Measurements from ENCODE around the gene TRMT5. TPM values are rescaled to one million over a fixed set of nuclear protein-coding genes. Genes with fewer than 3 reads are reported as not detected.

Gene TRMT5
- total RNA-seq, 1 experiment from 2014 or later = 24.9 TPM

GRCh38 chr14:60986500-60986899 is 5.6 kb upstream of the TRMT5 start:
- H3K23me2 ChIP-seq (ENCODE audit: insufficient read length, low read depth, low read length, poor library complexity, severe bottlenecking) = peaks cover 6% of the 10 kb centered on the region
- H3K27ac ChIP-seq (ENCODE audit: insufficient read length, low read depth, low read length) = no peak overlapping the region
- H3K4ac ChIP-seq (ENCODE audit: low read depth, low read length) = no peak overlapping the region
- H3K9ac ChIP-seq (ENCODE audit: extremely low read depth, insufficient read length, low read length) = no peak overlapping the region
- Mint-ChIP-seq H3K27me3 (ENCODE audit: low read depth) (no peaks in the 10 kb centered on the region), H3K36me3 (ENCODE audit: insufficient read depth in 1 of 3, low read depth in 3 of 3) (peaks cover 0 to 11% (median 0%) of the 10 kb centered on the region in 3 experiments; a peak in 3 of 7 replicates), H3K9me3 (no peaks in the 10 kb centered on the region), H3K4me1 (0 out of 4 replicates have a peak, but pooled peaks cover 0 to 3% of the 10 kb centered on the region in 2 experiments), H3K4me3 (no peak overlapping the region), H3K27ac (no peak overlapping the region)
- H3K79me2 ChIP-seq (ENCODE audit: insufficient read depth, low read length) = no peaks in the 10 kb centered on the region; the same call in 1 of the 2 replicates
- no peaks in the 10 kb centered on the region for H4K20me1 ChIP-seq (ENCODE audit: control insufficient read depth, insufficient read depth, insufficient read length)
- no peaks in the 10 kb centered on the region for H3K4me1 ChIP-seq (ENCODE audit: insufficient read depth, low read length)
- WGBS (ENCODE audit: extremely low coverage, insufficient read length, low lambda C conversion rate) = 100% methylated on average over 1 of the region's 2 CpGs
- H4K91ac ChIP-seq (ENCODE audit: insufficient read length, low read depth, low read length) = no peak overlapping the region
- H2BK20ac ChIP-seq (ENCODE audit: low read depth, low read length, poor library complexity, severe bottlenecking) = no peak overlapping the region
- H3K23ac ChIP-seq (ENCODE audit: insufficient read length, low read depth, low read length) = no peak overlapping the region
- no peak overlapping the region for H4K5ac ChIP-seq (ENCODE audit: insufficient read length, low read depth, low read length)
- H2BK12ac ChIP-seq (ENCODE audit: insufficient read length, low read depth, low read length) = no peak overlapping the region
- TF ChIP-seq CTCF (conservative IDR thresholded peaks at IDR 0.05) = no peak
- H3K14ac ChIP-seq (ENCODE audit: insufficient read depth, low read length) = no peak overlapping the region
- no peak overlapping the region for H4K8ac ChIP-seq (replicated peaks; ENCODE audit: insufficient read length, low read depth, low read length)
- no peak overlapping the region for H2BK15ac ChIP-seq (ENCODE audit: low read depth, low read length)
- no peaks in the 10 kb centered on the region for H3K9me3 ChIP-seq (ENCODE audit: control insufficient read depth, low read depth, low read length)
- no peak overlapping the region for H3K56ac ChIP-seq (ENCODE audit: insufficient read length, low read depth, low read length)
- DNase-seq = no peak
- H3T11ph ChIP-seq (ENCODE audit: low read length) = no peak overlapping the region
- no peak overlapping the region for H2BK5ac ChIP-seq (ENCODE audit: insufficient read length, low read length)
- H2AK5ac ChIP-seq (ENCODE audit: insufficient read length, low read length) = no peak overlapping the region
- H2AFZ ChIP-seq (ENCODE audit: low read length) = no peak overlapping the region
- H3K18ac ChIP-seq (ENCODE audit: insufficient read length, low read depth, low read length) = no peak overlapping the region
- H2BK120ac ChIP-seq (ENCODE audit: low read depth, low read length, poor library complexity, severe bottlenecking) = no peak overlapping the region
- H3K79me1 ChIP-seq (ENCODE audit: insufficient read depth, low read depth, low read length, poor library complexity, severe bottlenecking) = peaks cover 3% of the 10 kb centered on the region
- H3K4me2 ChIP-seq (ENCODE audit: insufficient read depth, insufficient read length, low read length) = no peak overlapping the region
- no peaks in the 10 kb centered on the region for H3K27me3 ChIP-seq (ENCODE audit: insufficient read depth, low read length)
